BJ (cell line): ENCODE data around the gene LCE1E. TPM values are rescaled to one million over a fixed set of nuclear protein-coding genes. Genes with fewer than 3 reads are reported as not detected.

ENCODE experiments used
- CTCF ChIA-PET: fragments of 350-600 bp; formaldehyde crosslinking; extraction: SDS; loops from one replicate; lab custom pipeline; 2021; ENCODE audit warnings: antibody characterized with exemption, inconsistent platforms; lab: Yijun Ruan, JAX
- POLR2A ChIA-PET: fragments of 300-600 bp; sonication (Branson Sonifier 250); formaldehyde crosslinking; extraction: SDS; loops from one replicate; lab custom pipeline; 2021; ENCODE audit warnings: antibody characterized with exemption; lab: Charles Lee
- DNase-seq: peaks from one replicate; pipeline ENCODE4 v3.0.0-alpha.2; 2011; ENCODE audit warnings: low read depth
- H3K27me3 ChIP-seq: 2 replicates; pipeline ENCODE4 v1.6.0; 2011; ENCODE audit warnings: low read length; ENCODE audit not compliant: control insufficient read depth, insufficient read depth
- H3K36me3 ChIP-seq: 2 replicates; pipeline ENCODE4 v1.5.1; 2011; ENCODE audit warnings: low read length; ENCODE audit not compliant: control insufficient read depth, insufficient read depth
- H3K4me3 ChIP-seq: 2 replicates; pipeline ENCODE4 v1.5.1; 2011; ENCODE audit warnings: low read depth, mild to moderate bottlenecking, control low read depth, low read length
- CTCF ChIP-seq: IDR thresholded peaks from 2 replicates; pipeline ENCODE4 v1.5.1; 2011; ENCODE audit warnings: low read depth, mild to moderate bottlenecking, control low read depth, inconsistent platforms, low read length, moderate library complexity; ENCODE audit not compliant: insufficient read depth
- polyA plus RNA-seq: library from polyadenylated mRNA; depleted of rRNA; stranded (reverse); fragments of >200 nt; gene quantifications from 2 replicates; pipeline ENCODE4 v1.2.3, GENCODE V29; 2011

Gene LCE1E
- polyA plus RNA-seq, 1 experiment: not detected

- no peak for DNase-seq
Observed at GRCh38 chr1:152756872-152757271, 29.2 kb upstream of the LCE1E start.

GRCh38 chr1:152757747-152758146, 28.3 kb upstream of the LCE1E start, which contains the start of gene KPRP:
KPRP (plus strand) TSS chr1:152758025; CDS start chr1:152759589, 1,564 bp downstream.
- TF ChIP-seq CTCF: no peak
- H3K36me3 ChIP-seq: no peaks in the 10 kb centered on the region
- DNase-seq: no peak
- no peaks in the 10 kb centered on the region for H3K27me3 ChIP-seq
- H3K4me3 ChIP-seq: no peak within 1 kb of the TSS
- POLR2A ChIA-PET: no interaction called here
- CTCF ChIA-PET: interaction anchor here (0.8 to 1.2 kb wide), 2 partner anchors 9 to 36 kb away, joined by 3 read pairs; no protein-coding TSS in a partner anchor

More at GRCh38 chr1:152756872-152757271, 29.2 kb upstream of the LCE1E start:
- ChIA-PET POLR2A (no interaction called here), CTCF (interaction anchor here (0.8 kb wide), 1 partner anchor 35 kb away, joined by 3 read pairs; no protein-coding TSS in a partner anchor)
- Histone ChIP-seq H3K27me3 (no peaks in the 10 kb centered on the region), H3K4me3 (no peak overlapping the region), H3K36me3 (no peaks in the 10 kb centered on the region)
- no peak for TF ChIP-seq CTCF

GRCh38 chr1:152758636-152759035, 27.4 kb upstream of the LCE1E start:
- no peak overlapping the region for H3K4me3 ChIP-seq
- H3K36me3 ChIP-seq: no peaks in the 10 kb centered on the region
- ChIA-PET CTCF (interaction anchor here (1.2 kb wide), 1 partner anchor 8 kb away, joined by 3 read pairs; no protein-coding TSS in a partner anchor), POLR2A (no interaction called here)
- H3K27me3 ChIP-seq: no peaks in the 10 kb centered on the region
- no peak for DNase-seq
- no peak for TF ChIP-seq CTCF

- ChIA-PET CTCF (no interaction called here), POLR2A (no interaction called here)
- Histone ChIP-seq H3K4me3 (no peak overlapping the region), H3K27me3 (no peaks in the 10 kb centered on the region), H3K36me3 (no peaks in the 10 kb centered on the region)
- TF ChIP-seq CTCF: no peak
- DNase-seq: no peak
Observed at GRCh38 chr1:152759453-152760173, 26.4 kb upstream of the LCE1E start.

- Histone ChIP-seq H3K36me3 (no peaks in the 10 kb centered on the region), H3K27me3 (no peaks in the 10 kb centered on the region), H3K4me3 (no peak overlapping the region)
- CTCF ChIA-PET: no interaction called here
- TF ChIP-seq CTCF: no peak
- POLR2A ChIA-PET: no interaction called here
- no peak for DNase-seq
Observed at GRCh38 chr1:152760551-152761190, 25.4 kb upstream of the LCE1E start.
